ENCODE results near the gene LRRN2. TPM values are rescaled to one million over a fixed set of nuclear protein-coding genes. Genes with fewer than 3 reads are reported as not detected.

Gene LRRN2
- total RNA-seq, 1 experiment from 2014 or later, result 5.8 TPM

DNA sequence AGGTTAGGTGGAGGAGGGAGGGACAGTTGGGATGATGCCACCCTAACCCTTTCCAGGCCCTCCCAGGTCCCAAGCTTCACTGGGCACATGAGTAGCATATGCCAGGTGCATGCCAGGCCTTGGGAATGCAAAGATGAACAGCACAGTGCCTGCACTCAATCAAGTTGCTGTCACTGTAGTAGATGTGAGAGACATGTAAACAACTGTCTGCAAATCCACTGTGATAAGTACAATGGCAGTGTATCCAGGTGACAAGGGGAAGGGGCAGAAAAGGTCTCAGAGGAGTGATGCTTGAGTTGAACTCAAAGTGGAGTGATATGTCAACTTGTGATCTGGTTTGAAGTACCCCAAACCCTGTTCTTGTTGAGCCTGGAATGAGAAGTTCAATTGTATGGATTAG lies 49.5 kb upstream of the LRRN2 start:
- Histone ChIP-seq H3K4me2 (ENCODE audit: insufficient read depth, insufficient read length, low read length) (no peak overlapping the region), H3K9me3 (ENCODE audit: control insufficient read depth, low read depth, low read length) (peaks cover 4% of the 10 kb centered on the region), H3K23me2 (ENCODE audit: insufficient read length, low read depth, low read length, poor library complexity, severe bottlenecking) (no peaks in the 10 kb centered on the region), H2AFZ (ENCODE audit: low read length) (no peak overlapping the region), H3K27me3 (ENCODE audit: insufficient read depth, low read length) (no peaks in the 10 kb centered on the region), H3T11ph (ENCODE audit: low read length) (no peak overlapping the region), H4K20me1 (ENCODE audit: control insufficient read depth, insufficient read depth, insufficient read length) (no peaks in the 10 kb centered on the region), H3K4ac (ENCODE audit: low read depth, low read length) (no peak overlapping the region), H3K79me2 (ENCODE audit: insufficient read depth, low read length) (no peaks in the 10 kb centered on the region), H2BK12ac (ENCODE audit: insufficient read length, low read depth, low read length) (no peak overlapping the region), H2BK5ac (ENCODE audit: insufficient read length, low read length) (no peak overlapping the region), H3K18ac (ENCODE audit: insufficient read length, low read depth, low read length) (no peak overlapping the region), H3K79me1 (ENCODE audit: insufficient read depth, low read depth, low read length, poor library complexity, severe bottlenecking) (no peaks in the 10 kb centered on the region), H3K14ac (ENCODE audit: insufficient read depth, low read length) (no peak overlapping the region), H2BK120ac (ENCODE audit: low read depth, low read length, poor library complexity, severe bottlenecking) (no peak overlapping the region), H2BK20ac (ENCODE audit: low read depth, low read length, poor library complexity, severe bottlenecking) (no peak overlapping the region), H3K27ac (ENCODE audit: insufficient read length, low read depth, low read length) (no peak overlapping the region), H3K9ac (ENCODE audit: extremely low read depth, insufficient read length, low read length) (no peak overlapping the region), H3K56ac (ENCODE audit: insufficient read length, low read depth, low read length) (no peak overlapping the region), H2BK15ac (ENCODE audit: low read depth, low read length) (no peak overlapping the region), H3K23ac (ENCODE audit: insufficient read length, low read depth, low read length) (no peak overlapping the region), H4K5ac (ENCODE audit: insufficient read length, low read depth, low read length) (no peak overlapping the region), H4K8ac (replicated peaks; ENCODE audit: insufficient read length, low read depth, low read length) (no peak overlapping the region), H3K4me1 (ENCODE audit: insufficient read depth, low read length) (no peaks in the 10 kb centered on the region; the same call in 1 of the 2 replicates), H2AK5ac (ENCODE audit: insufficient read length, low read length) (no peak overlapping the region), H4K91ac (ENCODE audit: insufficient read length, low read depth, low read length) (no peak overlapping the region)
- Mint-ChIP-seq H3K27me3 (ENCODE audit: low read depth) (peaks cover 46% of the 10 kb centered on the region), H3K4me1 (peaks cover 23% of the 10 kb centered on the region in 2 experiments), H3K27ac (no peak overlapping the region), H3K4me3 (no peak overlapping the region), H3K36me3 (ENCODE audit: insufficient read depth in 1 of 3, low read depth in 3 of 3) (peaks cover 0 to 11% (median 0%) of the 10 kb centered on the region in 3 experiments; a peak in 3 of 7 replicates), H3K9me3 (peaks cover 10 to 12% of the 10 kb centered on the region in 2 experiments)
- TF ChIP-seq CTCF (conservative IDR thresholded peaks at IDR 0.05), result no peak
- no peak for DNase-seq
